SHP77 (cell line): ENCODE results near the gene MCTP1.

ENCODE experiments used
- DNase-seq, 2 experiments: peaks; one replicate each; lab custom pipeline; 2025; lab: John Stamatoyannopoulos, UW

Gene MCTP1

DNA sequence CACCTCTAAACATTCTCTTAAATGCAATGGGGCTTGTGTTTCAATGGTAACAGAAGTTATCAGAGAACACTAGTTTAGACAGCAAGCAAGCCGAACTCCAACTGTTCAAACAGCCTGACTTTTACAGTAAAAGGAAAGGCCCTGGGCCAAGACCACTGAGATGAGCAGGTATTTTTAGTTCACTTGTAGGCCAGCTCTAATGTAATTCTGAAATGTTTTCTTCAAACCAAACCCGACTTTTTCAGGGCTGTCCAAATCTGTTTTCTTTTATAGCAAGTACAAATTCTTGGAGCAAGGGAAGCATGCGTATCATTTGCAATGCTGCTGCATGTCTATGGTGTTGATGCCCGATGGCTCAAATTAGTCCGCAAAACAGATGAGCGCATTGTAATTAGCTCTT, 473.6 kb downstream of the MCTP1 start:
- DNase-seq: no peak

DNA sequence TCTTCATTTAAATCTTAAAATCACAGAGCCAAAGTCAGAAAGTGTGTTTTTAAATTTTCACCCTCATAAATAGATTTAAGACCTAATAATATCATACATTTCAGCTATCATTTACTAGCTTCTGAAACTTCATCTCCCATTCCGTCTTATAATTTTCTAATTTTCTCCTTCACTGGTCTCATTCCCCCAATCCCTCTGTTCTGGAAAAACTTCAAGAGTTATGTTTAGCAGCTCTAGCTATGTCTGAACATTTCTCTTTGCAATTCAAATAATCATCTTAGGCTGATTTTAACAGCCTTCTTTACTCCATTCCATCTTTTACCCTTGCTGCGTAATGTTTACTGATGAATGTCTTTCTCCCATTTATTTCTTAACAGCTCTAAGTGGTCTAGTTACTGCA, 474.0 kb downstream of the MCTP1 start:
- DNase-seq: no peak

DNA sequence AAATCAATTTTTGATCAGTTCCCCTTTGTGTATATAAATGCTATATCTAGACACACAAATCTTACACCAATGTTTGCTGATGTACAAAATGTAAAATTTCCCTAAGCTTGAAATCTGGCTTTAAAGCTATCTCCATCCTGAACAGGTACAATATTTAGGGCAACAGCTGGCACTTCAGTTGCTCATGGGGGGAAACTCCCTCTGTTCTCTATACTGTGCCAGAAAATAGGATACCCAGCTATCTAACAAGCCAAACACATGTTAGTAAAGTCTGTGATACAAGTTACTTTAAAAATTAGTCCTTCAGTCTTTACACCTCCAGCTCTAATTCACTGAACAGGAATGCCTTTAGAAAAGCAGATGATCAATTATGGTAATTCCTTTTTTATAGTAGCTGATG, 474.6 kb downstream of the MCTP1 start:
- DNase-seq: no peak

DNA sequence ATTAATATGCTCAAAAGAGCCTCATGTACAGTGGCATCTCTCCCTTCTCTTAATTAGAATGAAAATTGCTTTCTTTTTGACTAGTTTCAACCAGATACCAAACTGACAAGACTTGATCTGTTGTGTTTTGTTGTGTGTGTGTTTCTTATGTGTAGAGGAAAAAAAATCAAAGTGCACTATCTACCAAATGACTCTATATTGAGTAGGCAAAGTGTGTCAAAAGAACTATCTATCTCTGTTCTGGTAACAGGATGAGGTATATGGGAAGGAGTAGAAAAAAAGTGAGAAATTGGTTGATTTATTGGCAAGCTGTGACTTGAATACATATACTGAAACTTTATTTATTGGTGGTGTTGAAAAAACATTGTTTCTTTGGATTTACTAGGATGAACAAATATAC, 476.4 kb downstream of the MCTP1 start:
- DNase-seq: no peak

GRCh38 chr5:94807985-94808384, 476.9 kb downstream of the MCTP1 start:
- no peak for DNase-seq

GRCh38 chr5:94802450-94802849, 482.4 kb downstream of the MCTP1 start:
- DNase-seq: no peak

- no peak for DNase-seq
Observed at GRCh38 chr5:94796586-94796985, 488.3 kb downstream of the MCTP1 start.

DNA sequence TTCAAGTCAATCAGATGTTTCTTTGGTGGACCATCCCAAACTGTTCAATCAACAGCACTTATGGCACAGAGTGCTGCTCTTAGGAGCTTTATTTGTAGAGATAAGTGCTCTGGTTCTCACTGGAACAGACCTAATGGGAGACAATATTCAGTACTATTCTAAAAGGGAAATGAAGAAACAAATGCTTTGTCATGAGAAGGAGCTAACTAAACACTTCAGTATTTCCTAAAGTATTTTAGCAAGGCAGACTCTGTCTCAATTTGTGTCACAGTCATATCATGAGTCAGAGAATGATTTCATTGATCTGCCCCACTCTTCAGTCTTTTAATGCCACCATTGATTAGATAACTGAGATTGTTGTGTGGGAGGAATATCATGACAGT, 491.1 kb downstream of the MCTP1 start:
- DNase-seq: no peak

DNA sequence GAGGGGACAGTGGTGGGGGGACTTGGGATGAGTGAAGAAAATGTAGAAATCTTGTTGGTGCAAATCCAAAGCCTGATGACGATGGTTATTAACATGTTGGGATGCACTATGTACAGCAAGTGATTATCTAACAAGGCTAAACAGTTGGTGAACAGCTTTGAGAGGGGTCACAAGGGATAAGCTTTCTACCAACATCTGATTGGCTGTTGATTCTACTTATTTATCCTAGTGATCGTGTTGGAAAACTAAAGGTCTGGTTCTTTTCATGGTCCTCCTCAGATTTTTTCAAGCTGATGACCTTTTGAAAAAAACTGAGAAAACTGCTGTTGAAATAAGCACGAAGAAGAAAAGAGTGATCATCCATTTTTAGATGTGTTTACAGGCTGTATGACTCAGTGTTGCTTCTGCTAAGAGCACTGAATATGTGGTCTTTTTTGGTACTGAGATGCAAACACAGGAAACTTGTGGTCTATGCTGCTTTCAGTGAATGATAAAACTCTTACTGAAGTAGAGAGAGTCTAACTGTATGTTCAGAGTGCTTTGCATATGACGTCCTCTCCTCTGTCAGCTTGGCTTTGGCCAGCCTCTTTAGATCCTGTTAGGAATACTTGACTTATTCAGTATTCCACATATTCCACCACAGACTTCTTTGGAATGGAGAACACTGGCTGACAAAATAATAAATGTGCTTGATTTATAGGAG, 491.6 kb downstream of the MCTP1 start:
- no peak for DNase-seq

GRCh38 chr5:94791829-94792228, 493.1 kb downstream of the MCTP1 start:
- DNase-seq: no peak

- DNase-seq: no peak
Observed at GRCh38 chr5:94788527-94788926, 496.4 kb downstream of the MCTP1 start.

DNA sequence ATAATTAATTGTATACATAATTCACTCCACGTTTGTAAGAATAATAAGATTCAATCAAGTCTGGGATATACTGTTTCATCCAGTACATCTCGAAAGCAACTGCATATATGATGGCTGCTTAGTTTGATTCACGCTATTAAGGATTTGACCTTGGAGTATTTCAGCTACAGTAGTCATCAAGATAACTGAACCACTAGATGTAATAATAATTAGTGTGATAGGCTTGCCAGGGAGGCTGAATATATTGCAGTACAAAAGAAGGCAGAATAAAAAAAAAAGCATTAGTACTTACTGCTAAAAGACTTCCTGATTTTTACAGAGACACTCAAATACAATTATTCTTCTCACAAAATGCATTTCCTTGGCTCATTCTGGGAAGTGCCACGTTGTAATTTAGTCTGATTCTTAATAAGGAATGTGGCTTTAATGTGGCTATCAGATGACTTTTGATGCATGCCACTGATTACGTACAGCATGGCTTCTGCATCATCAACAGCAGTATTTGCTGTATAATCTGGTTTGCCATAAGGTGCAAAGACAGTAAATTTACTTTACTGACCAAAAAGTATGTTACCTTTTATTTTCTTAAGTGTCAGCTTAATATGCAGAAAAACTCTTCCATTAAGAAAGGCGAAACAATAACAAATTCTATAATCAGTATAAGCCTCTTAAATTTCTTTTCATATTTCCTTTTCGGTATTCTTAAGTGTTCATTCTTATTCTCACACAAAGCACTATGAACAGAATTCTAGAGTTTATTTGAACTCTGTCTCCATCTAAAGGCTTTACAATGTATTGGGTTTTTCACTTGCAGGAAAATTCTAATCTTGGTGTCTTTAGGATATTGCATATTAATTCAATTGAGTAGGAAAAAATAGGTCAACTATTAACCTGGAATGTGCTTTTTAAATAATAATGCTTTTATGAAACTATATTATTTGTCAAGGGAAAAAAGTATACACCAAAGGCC, 500.1 kb downstream of the MCTP1 start:
- peak; percentile 48 to 56 for DNase-seq

DNA sequence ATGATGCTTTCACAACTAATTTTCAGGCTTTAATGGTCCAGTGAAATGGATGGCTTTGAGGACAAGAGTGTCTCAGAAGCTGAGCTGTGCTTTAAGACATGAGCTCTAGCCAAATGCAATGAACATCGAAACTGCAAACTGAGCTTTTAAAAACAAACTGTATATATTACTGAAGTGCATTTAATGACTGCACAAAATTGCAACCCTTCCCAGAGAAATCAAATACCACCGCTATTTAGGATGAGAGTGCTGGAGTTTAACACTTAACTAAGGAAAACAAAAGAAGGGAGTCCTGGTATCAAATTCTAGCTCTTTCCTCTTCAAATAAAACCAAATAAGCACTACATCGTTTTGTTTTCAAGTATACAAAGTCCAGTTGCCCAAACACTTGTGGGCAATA, 502.5 kb downstream of the MCTP1 start:
- DNase-seq: no peak

- DNase-seq: no peak
Observed at GRCh38 chr5:94779684-94780083, 505.2 kb downstream of the MCTP1 start.

DNA sequence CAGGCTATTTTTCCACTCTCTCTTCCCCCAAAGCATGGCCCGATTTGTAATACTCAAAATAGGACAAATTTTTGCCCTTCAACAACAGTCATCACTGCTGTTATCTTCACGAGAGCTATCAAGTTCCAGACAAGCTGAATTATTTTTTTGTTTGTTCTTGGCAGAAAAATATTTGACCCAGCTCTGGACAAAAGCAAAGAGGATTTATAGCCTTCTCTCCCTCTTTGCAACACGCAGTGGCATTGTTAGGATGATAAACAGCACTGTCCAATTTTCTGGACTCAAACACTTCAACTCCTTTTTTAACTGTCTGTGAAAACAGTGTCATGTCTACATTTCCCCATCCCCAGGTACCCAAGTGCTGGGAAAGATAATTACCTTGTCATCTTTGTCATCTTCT, 506.2 kb downstream of the MCTP1 start:
- peak; percentile 91 to 94 for DNase-seq

DNA sequence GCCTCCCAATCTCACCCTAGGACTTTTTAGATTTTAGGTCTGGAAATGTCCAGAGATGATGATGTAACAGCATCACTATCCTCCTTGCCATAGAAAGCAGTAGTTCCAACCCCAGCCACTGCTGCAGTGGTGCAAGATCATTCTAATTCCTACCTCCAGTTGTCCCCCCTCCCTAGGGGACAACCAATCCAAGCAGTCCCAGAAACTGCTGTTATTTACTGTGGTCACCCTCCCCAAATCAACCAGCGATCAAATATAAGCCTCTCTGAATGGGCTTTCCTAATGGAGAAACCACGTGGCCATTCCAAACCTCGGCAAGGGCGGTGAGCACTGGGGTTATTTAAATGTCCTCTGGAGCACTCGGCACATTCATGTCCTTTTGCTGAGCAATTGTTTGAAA, 506.6 kb downstream of the MCTP1 start:
- DNase-seq: peak; percentile 91 to 94

DNA sequence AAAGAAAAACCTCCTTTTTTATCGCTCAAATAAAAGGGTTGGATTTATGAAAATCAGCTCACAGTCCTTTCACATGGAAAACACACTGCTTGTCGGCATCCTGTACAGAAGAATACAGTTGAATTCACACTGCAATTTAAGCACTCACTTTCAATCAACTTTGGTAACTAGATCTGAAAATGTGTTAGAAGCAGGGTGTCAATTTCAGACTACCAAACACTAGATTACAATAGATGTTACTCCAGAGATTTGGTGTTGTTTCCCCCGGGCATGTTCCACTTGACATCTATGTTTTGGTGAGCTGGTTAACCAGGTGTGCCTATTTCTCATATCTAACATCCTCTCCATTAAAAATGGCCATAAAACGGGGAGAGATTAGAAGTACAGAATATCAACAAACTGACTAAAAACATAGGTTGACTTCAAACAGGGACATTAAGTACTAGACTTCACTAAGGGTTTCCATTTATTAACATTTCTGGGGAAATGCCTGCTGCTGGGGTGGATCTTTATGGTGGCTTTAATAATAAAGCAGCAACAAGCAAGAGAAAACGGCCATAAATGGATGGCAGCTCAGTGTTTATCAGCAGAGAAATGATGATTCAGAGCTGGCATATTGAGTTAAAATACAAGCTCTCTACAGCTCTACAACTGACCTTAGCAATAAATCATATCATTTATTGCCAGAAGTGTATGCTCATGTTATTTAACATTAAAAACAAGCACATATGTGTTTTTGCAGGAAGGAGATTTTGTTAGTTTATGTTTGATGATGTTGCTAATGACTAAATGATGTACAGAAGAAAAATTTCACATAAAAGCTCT, 507.6 kb downstream of the MCTP1 start:
- DNase-seq: peak in 1 of 2 experiments; percentile 44

DNA sequence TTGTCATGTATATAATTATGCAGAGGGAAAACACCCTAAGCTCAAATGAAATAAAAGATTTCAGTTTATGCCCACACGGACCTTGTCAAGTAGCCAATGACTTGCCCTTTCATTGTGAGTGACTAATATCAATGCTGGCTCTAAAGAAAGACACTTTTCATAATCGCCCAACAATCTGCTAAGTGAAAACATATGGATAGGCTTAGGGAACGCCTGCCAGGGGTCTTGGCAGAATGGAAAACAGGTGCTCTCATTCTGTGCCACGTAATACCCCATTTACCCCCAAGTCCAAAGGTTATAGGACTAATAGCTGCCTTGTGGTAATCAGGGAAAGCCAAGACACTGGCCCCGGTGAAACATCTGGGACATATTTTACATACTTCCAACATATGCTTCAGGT, 508.7 kb downstream of the MCTP1 start:
- no peak for DNase-seq

- no peak for DNase-seq
Observed at GRCh38 chr5:94775088-94775487, 509.8 kb downstream of the MCTP1 start.

DNA sequence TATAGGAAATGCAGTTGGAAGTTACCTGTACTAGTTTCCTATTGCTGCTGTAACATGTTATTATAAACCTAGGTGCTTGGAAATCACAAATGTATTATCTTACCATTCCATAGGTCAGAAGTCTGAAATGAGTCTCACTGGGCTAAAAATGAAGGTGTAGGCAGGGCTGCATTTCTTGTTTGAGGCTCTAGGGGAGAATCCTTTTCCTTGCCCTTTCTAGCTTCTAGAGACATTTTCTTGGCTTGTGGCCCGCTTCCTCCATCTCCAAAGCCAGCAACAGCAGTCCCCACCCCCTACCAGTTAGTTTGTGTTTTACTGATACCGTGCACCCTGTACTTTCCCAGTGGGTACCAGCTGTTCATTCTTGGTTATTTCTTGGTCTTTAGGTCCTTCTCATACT, 513.2 kb downstream of the MCTP1 start:
- DNase-seq: no peak

DNA sequence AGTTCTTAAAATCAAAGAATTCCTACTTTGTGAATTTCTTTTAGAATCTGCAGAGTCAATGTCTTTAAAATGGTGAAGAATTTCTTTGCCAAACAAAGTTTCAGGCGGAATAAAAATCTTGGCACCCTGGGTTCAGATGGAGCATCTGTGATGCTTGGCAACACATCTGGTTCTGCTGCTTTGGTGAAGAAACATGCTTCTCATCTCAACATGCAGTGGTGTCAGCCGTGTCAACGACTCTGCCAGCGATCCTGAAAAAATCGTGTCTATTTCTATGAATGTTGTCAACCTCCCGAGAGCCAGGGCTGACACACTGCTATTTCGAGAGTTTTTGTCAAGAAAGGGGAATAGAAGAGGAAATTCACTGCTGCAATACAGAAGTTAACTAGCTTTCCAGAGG, 514.9 kb downstream of the MCTP1 start:
- DNase-seq: no peak

- no peak for DNase-seq
Observed at GRCh38 chr5:94761786-94762185, 523.1 kb downstream of the MCTP1 start.
